Measurements from ENCODE around the gene GTPBP8. TPM values are rescaled to one million over a fixed set of nuclear protein-coding genes. Genes with fewer than 3 reads are reported as not detected.

Gene GTPBP8
- total and polyA plus RNA-seq, 2 donors (not counting 3 experiments of a cell fraction or from before 2014, with no cell fraction given), result 13.7 to 20.2 TPM

DNA sequence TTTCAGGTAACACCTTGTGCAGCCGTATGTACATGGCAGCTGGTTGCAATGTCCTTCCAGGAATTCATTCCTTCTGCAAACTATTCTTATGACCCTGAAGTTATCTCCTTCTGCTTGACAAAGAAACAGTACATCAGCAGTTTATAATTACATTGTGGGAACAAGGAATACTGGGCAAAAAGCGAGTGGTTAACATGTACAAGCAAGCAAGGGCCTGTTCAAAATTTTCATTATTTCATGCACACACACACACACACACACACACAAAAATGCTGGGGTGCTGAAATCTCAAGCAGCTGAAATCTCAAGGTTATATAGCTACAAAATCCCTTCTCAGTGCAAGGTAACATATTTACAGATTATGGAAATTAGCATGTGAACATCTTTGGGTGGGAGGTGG lies 30.7 kb downstream of the GTPBP8 start:
- Histone ChIP-seq H3K4me1 (ENCODE audit: control insufficient read depth, extremely low read depth, insufficient read depth, low read length) (peaks cover 16% of the 10 kb centered on the region), H3K9ac (replicated peaks; ENCODE audit: extremely low read depth, insufficient read depth, low read length) (no peak overlapping the region), H3K27me3 (ENCODE audit: control insufficient read depth in 2 of 2, insufficient read depth in 2 of 2, low read length in 2 of 2) (no peaks in the 10 kb centered on the region), H3K4me2 (ENCODE audit: insufficient read depth, low read length) (no peak overlapping the region), H3K36me3 (ENCODE audit: control insufficient read depth in 2 of 2, extremely low read depth in 1 of 2, insufficient read depth in 2 of 2, low read length in 2 of 2) (peaks cover 0 to 3% of the 10 kb centered on the region in 2 experiments), H3K27ac (ENCODE audit: insufficient read depth, low read depth, low read length) (no peak overlapping the region), H3K79me2 (ENCODE audit: control insufficient read depth, insufficient read depth, low read length) (peaks cover 32% of the 10 kb centered on the region), H2AFZ (ENCODE audit: low read depth, low read length) (no peak overlapping the region), H3K9me3 (replicated peaks; ENCODE audit: control insufficient read depth, insufficient read depth, low read length) (no peaks in the 10 kb centered on the region), H4K20me1 (replicated peaks; ENCODE audit: control insufficient read depth, extremely low read depth, insufficient read depth, low read length) (no peaks in the 10 kb centered on the region), H3K9me1 (replicated peaks; ENCODE audit: control insufficient read depth, extremely low read depth, insufficient read depth, low read length) (no peaks in the 10 kb centered on the region), H3K4me3 (replicated peaks in 1 of 3; ENCODE audit: insufficient read depth in 1 of 3, low read depth in 1 of 3, low read length in 3 of 3) (no peak overlapping the region)
- TF ChIP-seq, protein P1, sequence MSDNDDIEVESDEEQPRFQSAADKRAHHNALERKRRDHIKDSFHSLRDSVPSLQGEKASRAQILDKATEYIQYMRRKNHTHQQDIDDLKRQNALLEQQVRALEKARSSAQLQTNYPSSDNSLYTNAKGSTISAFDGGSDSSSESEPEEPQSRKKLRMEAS (IDR thresholded peaks at IDR 0.05; ENCODE audit: insufficient read depth, insufficient read length), result no peak
- TF ChIP-seq FOS (IDR thresholded peaks at IDR 0.05; ENCODE audit: borderline replicate concordance, insufficient read depth, low read length) (no peak), POLR2AphosphoS5 (IDR thresholded peaks at IDR 0.05; ENCODE audit: insufficient read depth, low read depth, low read length) (no peak), POLR2A (IDR thresholded peaks at IDR 0.05; ENCODE audit: low read depth, low read length) (no peak), JUN (IDR thresholded peaks at IDR 0.05; ENCODE audit: borderline replicate concordance, insufficient read depth, insufficient read length, low read depth) (no peak), MYC (IDR thresholded peaks at IDR 0.05; ENCODE audit: low read depth, low read length) (no peak), EZH2 (IDR thresholded peaks at IDR 0.05; ENCODE audit: borderline replicate concordance, low read depth, low read length, severe bottlenecking) (no peak), GATA2 (IDR thresholded peaks at IDR 0.05; ENCODE audit: insufficient read depth, insufficient read length, low read depth, low read length) (no peak)
- TF ChIP-seq, protein P2, sequence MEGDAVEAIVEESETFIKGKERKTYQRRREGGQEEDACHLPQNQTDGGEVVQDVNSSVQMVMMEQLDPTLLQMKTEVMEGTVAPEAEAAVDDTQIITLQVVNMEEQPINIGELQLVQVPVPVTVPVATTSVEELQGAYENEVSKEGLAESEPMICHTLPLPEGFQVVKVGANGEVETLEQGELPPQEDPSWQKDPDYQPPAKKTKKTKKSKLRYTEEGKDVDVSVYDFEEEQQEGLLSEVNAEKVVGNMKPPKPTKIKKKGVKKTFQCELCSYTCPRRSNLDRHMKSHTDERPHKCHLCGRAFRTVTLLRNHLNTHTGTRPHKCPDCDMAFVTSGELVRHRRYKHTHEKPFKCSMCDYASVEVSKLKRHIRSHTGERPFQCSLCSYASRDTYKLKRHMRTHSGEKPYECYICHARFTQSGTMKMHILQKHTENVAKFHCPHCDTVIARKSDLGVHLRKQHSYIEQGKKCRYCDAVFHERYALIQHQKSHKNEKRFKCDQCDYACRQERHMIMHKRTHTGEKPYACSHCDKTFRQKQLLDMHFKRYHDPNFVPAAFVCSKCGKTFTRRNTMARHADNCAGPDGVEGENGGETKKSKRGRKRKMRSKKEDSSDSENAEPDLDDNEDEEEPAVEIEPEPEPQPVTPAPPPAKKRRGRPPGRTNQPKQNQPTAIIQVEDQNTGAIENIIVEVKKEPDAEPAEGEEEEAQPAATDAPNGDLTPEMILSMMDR (IDR thresholded peaks at IDR 0.05; ENCODE audit: extremely low read depth in 1 of 2, insufficient read depth in 1 of 2, low read depth in 1 of 2, low read length in 2 of 2), result no peak
- intact Hi-C loops (cut with micrococcal nuclease) (no loop called here), dilution Hi-C loops (cut with MboI; ENCODE audit: extremely low pct_ligation_motif_present, low sequenced_read_pairs) (no loop called here)
- no TSS peak for BruUV-seq (replicated peaks)
- ChIA-PET POLR2A (no interaction called here), CTCF (interaction anchor here (6.7 kb wide), 1 partner anchor 13 kb away, joined by 60 read pairs; no protein-coding TSS in a partner anchor)
- FAIRE-seq (no peak), DNase-seq (ENCODE audit: low read depth, low spot score) (no peak)

Measured in endothelial cell of umbilical vein (primary cell).